RKO (cell line): Measurements from ENCODE around the gene FSD2.
"Not testable (repeated sequence)": the region's sequence is repeated elsewhere in the genome, so short reads cannot be mapped to it uniquely, and the experiment has no call there.

ENCODE experiments used
- DNase-seq: peaks from one replicate; pipeline ENCODE4 v3.0.0-alpha.2; 2016; ENCODE audit warnings: low spot score

FSD2 gene

GRCh38 chr15:82792068-82792467 is 13.8 kb downstream of the FSD2 start:
- no peak for DNase-seq

GRCh38 chr15:82790321-82790720 is 15.5 kb downstream of the FSD2 start:
- no peak for DNase-seq

GRCh38 chr15:82789491-82789890 is 16.4 kb downstream of the FSD2 start:
- no peak for DNase-seq

- no peak for DNase-seq
These were observed 17.4 kb downstream of the FSD2 start for GRCh38 chr15:82788496-82788895.

- no peak for DNase-seq
These were observed 24.5 kb downstream of the FSD2 start for GRCh38 chr15:82781349-82781748.

GRCh38 chr15:82778755-82779154 is 27.1 kb downstream of the FSD2 start:
- DNase-seq: no peak

- DNase-seq: no peak
These were observed 31.4 kb downstream of the FSD2 start for GRCh38 chr15:82774496-82774895.

GRCh38 chr15:82771789-82772607 is 33.9 kb downstream of the FSD2 start:
- DNase-seq: no peak

GRCh38 chr15:82768414-82769054 is 37.3 kb downstream of the FSD2 start:
- DNase-seq: no peak

- DNase-seq: no peak
These were observed 38.6 kb downstream of the FSD2 start for GRCh38 chr15:82767163-82767829.

GRCh38 chr15:82766201-82766600 is 39.7 kb downstream of the FSD2 start:
- DNase-seq: not testable (repeated sequence)

GRCh38 chr15:82764740-82765139 is 41.1 kb downstream of the FSD2 start:
- no peak for DNase-seq

- DNase-seq: no peak
These were observed 41.8 kb downstream of the FSD2 start for GRCh38 chr15:82764117-82764490.

- DNase-seq: no peak
These were observed 42.3 kb downstream of the FSD2 start for GRCh38 chr15:82763361-82764116.

- peak; percentile 39 for DNase-seq
These were observed 54.6 kb downstream of the FSD2 start for GRCh38 chr15:82751308-82751707.

GRCh38 chr15:82750831-82751180 is 55.1 kb downstream of the FSD2 start:
- peak; percentile 58 for DNase-seq

GRCh38 chr15:82749951-82750830 is 55.7 kb downstream of the FSD2 start:
- DNase-seq: peak; percentile 96

- DNase-seq: no peak
These were observed 57.6 kb downstream of the FSD2 start for GRCh38 chr15:82748315-82748714.

- DNase-seq: no peak
These were observed 62.1 kb downstream of the FSD2 start for GRCh38 chr15:82743810-82744209.

GRCh38 chr15:82742134-82742533 is 63.7 kb downstream of the FSD2 start:
- no peak for DNase-seq

- DNase-seq: no peak
These were observed 66.8 kb downstream of the FSD2 start for GRCh38 chr15:82739086-82739485.
